H1 (cell line): ENCODE data around the gene TMA7B. TPM values are rescaled to one million over a fixed set of nuclear protein-coding genes. Genes with fewer than 3 reads are reported as not detected.

Experiments used
- HDAC2 ChIP-seq, 2 experiments: fragments of 300-600 bp in 1 of 2; sonication (generic) in 1 of 2; IDR thresholded peaks; 2 replicates each; pipeline ENCODE4 v1.6.1; 2011 to 2012; ENCODE audit warnings: low read depth in 2 of 2, low read length in 2 of 2, mild to moderate bottlenecking in 2 of 2, moderate library complexity in 2 of 2, borderline replicate concordance in 1 of 2, inconsistent platforms in 1 of 2
- KDM1A ChIP-seq: fragments of 200-600, 300-600 bp; sonication (generic); IDR thresholded peaks from 2 replicates; pipeline ENCODE4 v1.7.1; 2016; ENCODE audit warnings: mild to moderate bottlenecking, low read length, borderline replicate concordance
- MAFK ChIP-seq: IDR thresholded peaks from 2 replicates; pipeline ENCODE4 v1.6.1; 2012; ENCODE audit warnings: low read depth, mild to moderate bottlenecking, improper control_type of control experiment, low read length
- NRF1 ChIP-seq: IDR thresholded peaks from 2 replicates; pipeline ENCODE4 v1.6.1; 2011; ENCODE audit warnings: mild to moderate bottlenecking, low read depth, low read length, improper control_type of control experiment
- SIX5 ChIP-seq: IDR thresholded peaks from 2 replicates; pipeline ENCODE4 v1.6.1; 2011; ENCODE audit warnings: mild to moderate bottlenecking, low read depth, low read length
- TCF12 ChIP-seq: IDR thresholded peaks from 2 replicates; pipeline ENCODE4 v1.6.1; 2011; ENCODE audit warnings: low read depth, mild to moderate bottlenecking, low read length
- YY1 ChIP-seq: IDR thresholded peaks from 2 replicates; pipeline ENCODE4 v1.6.1; 2011; ENCODE audit warnings: low read depth, mild to moderate bottlenecking, low read length
- polyA plus RNA-seq, 7 experiments: library from polyadenylated mRNA; depleted of rRNA in 3 of 7; stranded (reverse) in 5 of 7; unstranded in 2 of 7; fragments of >200 nt in 5 of 7; fragments of 200-250 nt in 2 of 7; gene quantifications; 1 replicate in 5 of 7; 2 replicates in 1 of 7; 4 replicates in 1 of 7; pipeline versions ENCODE4 v1.2.1 to v1.2.3, GENCODE V29; 2011 to 2013; ENCODE audit warnings: missing spikeins in 2 of 7, mixed read lengths in 2 of 7
- total RNA-seq: library from RNA; stranded (reverse); fragmentation: NEBNext Ultra II Directional; extraction: Animal tissue kit (Norgen Biotek cat#: 25700); gene quantifications from 2 replicates; pipeline ENCODE4 v1.2.1, GENCODE V29; 2021

TMA7B gene
- total and polyA plus RNA-seq, 2 of the 8 experiments (the other 6 are each of a cell fraction or from before 2014, with no cell fraction given) = not detected

DNA sequence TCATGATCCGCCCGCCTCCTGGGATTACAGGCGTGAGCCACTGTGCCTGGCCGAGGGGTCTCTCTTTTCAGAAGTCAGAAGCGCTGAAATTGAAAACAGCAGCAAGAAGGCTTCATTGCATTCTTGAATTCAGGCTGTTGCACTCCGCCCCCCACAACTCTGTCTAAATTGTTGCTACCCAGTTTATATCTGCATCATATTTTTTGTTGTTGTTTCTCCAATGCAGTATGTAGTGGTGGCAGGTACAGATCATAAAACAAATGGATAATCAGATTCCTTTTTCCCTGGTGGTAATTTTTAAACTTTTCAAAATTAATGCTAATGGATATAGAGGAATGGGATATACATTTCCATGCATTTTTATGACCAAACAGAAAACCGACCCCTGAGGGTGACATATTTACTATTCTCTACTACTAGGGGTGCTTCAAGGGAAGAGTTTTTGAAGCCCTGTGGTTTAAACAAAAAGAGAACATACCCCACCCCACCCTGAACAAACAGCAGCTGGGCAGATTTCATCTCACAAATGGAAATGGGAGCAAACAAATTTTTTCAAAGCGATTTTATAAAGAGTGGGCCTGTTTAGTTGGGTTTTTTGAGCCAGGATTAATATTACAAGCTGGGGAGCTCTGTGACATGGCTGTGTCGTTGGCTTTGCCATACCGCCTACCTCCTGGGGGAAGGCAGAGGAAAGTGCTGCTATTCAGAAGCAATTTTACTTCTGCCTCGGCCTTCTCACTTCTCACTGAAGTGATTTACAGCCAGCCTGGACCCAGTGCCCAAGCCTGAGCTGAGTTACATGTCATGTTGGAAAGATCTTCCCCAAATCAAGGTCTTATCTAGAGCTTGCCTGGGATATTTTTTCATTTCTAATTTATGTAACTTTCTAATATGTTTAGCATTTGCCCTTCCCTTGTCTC is 16.0 kb upstream of the TMA7B start (continued):
- TF ChIP-seq MAFK (no peak), NRF1 (no peak), YY1 (no peak), KDM1A (no peak), HDAC2 (IDR thresholded peaks at IDR 0.05; ENCODE audit: borderline replicate concordance in 1 of 2, low read depth in 2 of 2, low read length in 2 of 2) (no peak), TCF12 (no peak), SIX5 (no peak)
